GM18507 (cell line): ENCODE results near the gene MAP6.

Experiments used
- DNase-seq: peaks from one replicate; pipeline ENCODE4 v3.0.0; 2011; ENCODE audit warnings: low read depth; ENCODE audit not compliant: insufficient read length; ENCODE audit errors: extremely low spot score
- FAIRE-seq: peaks from 2 replicates; lab custom pipeline; 2011; peaks lifted over from hg19 to GRCh38; lab: Jason Lieb, UNC

MAP6 gene

DNA sequence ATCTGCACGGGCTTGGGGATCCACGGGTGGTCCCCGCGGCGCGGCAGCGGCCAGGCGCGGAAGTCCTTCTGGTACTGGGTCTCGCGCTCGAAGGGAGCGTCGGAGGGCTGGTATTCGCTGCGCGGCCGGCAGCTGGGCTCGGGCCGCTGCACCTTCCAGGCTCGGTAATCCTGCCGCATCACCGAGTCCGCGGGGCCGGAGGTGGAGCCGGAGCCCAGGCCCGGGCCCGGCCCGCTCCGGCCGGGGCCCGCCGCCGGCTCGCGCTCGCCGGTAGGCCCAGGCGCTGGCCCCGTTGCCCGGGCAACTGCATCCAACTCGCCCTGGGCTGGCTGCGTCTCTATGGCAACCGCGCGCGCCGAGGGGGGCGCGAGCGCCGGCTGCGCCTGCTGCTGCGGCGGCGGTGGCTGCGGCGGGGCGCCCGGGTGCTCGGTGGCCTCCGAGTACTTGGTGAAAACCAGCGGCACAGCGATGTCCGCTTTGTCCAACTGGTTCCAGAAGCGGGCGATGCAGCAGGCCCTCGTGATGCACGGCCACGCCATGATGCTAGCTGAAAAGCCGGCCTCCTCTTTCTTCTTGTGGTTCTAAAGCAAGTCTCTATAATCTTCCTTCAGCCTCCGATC lies 897 bp downstream of the MAP6 start:
- no peak for DNase-seq

GRCh38 chr11:75667255-75667830 lies 1.5 kb downstream of the MAP6 start:
- FAIRE-seq: no peak
- DNase-seq: no peak

More for the DNA sequence above, 897 bp downstream of the MAP6 start:
- no peak for FAIRE-seq

DNA sequence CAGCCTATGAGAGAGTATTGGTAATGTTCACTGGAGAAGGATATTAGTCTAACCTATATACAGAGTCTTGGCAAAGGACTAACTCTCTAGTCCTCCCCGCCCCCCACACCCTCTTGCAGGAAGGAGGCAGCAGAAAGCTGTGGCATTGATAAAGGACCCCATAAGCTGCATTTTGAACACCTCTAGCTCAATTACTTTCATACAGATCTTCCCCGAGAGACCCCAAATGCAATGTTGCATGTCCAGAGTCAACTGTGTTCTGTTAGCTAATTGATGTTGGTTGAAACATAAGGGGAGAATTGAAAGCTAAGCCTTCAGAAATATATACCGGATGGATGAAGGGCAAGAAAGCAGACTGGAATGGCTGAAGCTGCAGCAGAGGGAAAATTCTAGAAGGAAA lies 2.8 kb downstream of the MAP6 start:
- no peak for FAIRE-seq

GRCh38 chr11:75665126-75665525 lies 3.7 kb downstream of the MAP6 start:
- DNase-seq: no peak
- FAIRE-seq: no peak

More for the DNA sequence above, 2.8 kb downstream of the MAP6 start:
- no peak for DNase-seq

GRCh38 chr11:75664389-75664788 lies 4.4 kb downstream of the MAP6 start:
- DNase-seq (no peak), FAIRE-seq (no peak)

DNA sequence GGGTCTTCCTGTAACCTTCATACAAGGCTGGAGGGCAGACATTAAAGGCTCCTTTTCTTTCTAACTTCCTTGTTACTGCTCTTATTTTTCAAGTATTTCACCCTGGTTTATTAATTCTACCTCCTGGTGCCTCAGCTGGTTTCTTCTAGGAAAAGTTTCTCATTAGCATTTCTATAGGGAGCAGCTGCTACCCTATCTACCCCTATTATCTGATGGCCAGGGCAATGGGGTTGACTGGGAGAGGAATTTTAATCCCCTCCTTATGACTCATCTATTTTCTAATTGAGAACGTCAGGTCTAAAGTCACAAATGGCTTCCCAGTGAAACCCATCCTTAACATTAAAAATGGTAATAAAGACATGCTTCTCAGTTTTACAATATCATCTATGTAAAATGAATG lies 5.0 kb downstream of the MAP6 start:
- DNase-seq (no peak), FAIRE-seq (no peak)

DNA sequence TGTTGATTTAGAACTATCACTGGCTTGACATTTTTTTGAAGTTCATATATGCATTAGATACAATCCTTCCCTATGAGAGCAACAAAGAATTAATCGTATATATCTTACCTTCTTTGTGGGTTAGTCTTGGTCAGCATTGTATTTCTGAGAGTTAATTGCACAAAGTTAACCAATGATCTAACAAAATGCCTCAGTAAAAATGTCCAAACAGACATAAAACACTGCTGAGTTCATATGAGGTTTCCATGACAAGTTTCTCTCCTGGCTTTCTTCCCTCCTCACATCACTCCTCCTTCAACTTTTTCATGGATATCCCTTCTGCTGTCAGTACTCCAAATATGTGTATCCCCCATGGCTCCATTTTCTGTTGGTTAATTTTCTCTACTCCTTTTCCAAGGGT lies 9.0 kb downstream of the MAP6 start:
- FAIRE-seq (no peak), DNase-seq (no peak)

- DNase-seq: no peak
- no peak for FAIRE-seq
Measured at GRCh38 chr11:75656044-75656727, 12.7 kb downstream of the MAP6 start.

DNA sequence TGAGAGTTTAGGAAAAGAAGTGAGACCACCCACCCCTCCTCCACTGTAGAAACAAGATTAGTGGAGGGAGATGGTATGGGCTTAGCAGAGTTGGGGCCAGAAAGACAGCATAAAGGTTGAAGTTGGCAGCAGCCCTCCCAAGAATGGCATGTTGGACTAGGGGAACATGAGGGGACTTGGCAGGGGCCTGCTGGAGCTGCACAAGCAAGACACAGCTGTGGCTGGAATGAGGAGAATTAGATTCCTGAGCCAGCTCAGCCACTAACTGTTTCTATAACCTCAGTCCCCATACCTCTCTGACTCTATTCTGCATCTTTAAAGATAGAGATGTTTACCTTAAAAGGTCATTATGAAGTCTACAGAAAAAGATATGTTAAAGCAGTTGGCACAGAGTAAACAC lies 13.2 kb downstream of the MAP6 start:
- DNase-seq (no peak), FAIRE-seq (no peak)

- no peak for FAIRE-seq
Measured at GRCh38 chr11:75654314-75654713, 14.5 kb downstream of the MAP6 start.

DNA sequence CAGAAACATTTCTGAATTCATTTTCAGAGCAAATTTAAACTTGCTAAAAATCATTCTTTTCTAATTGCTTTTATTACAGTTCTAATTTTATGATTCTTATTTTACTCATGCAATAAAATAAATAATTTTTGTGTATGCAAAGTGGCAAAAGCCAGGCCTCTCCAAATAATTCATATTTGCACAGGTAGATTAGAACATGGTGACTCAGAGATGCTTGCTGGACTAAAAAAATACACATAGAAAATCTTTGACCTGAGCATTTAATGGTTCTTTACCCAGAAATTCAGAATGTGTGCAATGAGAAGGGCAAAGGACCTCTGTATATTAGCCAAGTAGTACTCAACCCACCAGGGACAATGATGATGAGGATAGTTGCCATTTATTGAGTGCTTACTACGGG lies 15.3 kb downstream of the MAP6 start:
- no peak for FAIRE-seq
- DNase-seq: no peak

More at GRCh38 chr11:75654314-75654713, 14.5 kb downstream of the MAP6 start:
- no peak for DNase-seq

GRCh38 chr11:75652936-75653335 lies 15.9 kb downstream of the MAP6 start:
- FAIRE-seq: no peak
- no peak for DNase-seq

DNA sequence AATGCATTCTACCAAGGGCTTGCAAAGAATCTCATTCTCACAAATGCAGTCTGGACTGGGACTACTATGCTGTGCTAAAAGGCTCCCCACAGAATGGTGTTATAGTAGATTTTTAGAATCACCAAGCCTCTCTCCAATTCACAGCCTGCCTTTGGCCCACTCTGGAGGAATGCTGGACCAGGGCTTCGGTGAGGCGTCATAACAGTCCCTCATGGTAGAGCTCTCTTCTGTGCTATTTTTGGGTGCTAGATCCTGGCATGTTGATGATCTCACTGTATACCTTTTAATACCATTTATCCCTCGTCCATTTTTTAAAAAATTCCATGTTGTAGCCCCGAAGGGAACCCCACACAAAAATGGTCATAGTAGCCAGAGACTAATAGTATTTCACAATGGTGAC lies 17.6 kb downstream of the MAP6 start:
- no peak for DNase-seq
- FAIRE-seq: no peak

DNA sequence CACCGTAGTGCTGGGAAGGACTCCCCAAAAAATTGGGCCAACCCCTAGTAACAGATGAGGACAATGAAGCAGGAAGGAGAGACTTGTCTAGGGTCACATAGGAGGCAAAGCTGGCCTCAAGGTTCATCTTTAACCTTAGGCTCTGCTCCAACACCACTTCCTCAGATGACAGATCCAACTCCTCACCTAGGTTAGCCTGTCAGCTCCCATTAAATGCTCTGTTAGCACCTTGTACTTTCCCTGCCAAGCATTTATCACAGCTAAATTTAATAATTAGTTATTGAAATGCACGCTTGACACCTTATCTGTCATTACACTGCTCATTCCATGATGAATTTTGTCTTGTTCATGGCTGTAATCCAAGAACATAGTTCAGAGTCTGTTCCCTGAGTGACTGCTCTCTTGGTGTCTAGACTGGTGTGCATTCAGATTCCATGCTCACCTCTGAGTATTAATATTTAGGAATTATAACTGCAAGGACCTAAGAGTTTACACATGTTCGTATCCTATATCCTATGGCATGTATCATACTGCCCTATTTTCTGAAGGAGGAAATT lies 18.6 kb downstream of the MAP6 start:
- FAIRE-seq: no peak

GRCh38 chr11:75644946-75645345 lies 23.9 kb downstream of the MAP6 start:
- FAIRE-seq (no peak), DNase-seq (no peak)

More for the DNA sequence above, 18.6 kb downstream of the MAP6 start:
- DNase-seq: no peak

GRCh38 chr11:75644370-75644769 lies 24.5 kb downstream of the MAP6 start:
- no peak for DNase-seq
- no peak for FAIRE-seq

GRCh38 chr11:75642402-75643113 lies 26.3 kb downstream of the MAP6 start:
- FAIRE-seq: no peak
- DNase-seq: no peak

DNA sequence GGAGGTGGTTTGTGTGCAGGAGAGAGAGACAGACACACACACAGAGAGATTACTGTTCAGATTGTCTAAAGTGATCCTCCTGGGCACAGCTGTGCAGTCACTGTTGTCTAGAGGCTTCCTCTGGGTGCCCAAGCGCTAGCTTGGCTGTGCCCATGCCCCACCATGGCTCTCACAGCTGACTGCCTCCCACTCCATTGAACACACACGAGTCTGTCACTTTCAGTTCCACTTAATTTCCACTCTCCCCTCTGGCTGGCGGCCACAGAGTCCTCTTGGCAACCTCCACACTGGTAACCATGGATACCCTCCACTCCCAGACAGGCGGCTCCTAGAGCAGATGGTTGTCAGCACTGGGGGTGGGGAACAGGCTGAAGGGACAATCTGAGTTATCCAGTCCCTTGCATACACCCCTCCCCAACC lies 29.1 kb downstream of the MAP6 start:
- FAIRE-seq (no peak), DNase-seq (no peak)

- no peak for DNase-seq
- no peak for FAIRE-seq
Measured at GRCh38 chr11:75637998-75638397, 30.8 kb downstream of the MAP6 start.
